Keratinocyte (primary cell): ENCODE results near the gene MGP. TPM values are rescaled to one million over a fixed set of nuclear protein-coding genes. Genes with fewer than 3 reads are reported as not detected.

Experiments
- DNase-seq: peaks from one replicate; pipeline ENCODE4 v3.0.0-alpha.2; 2011; ENCODE audit warnings: low read depth, missing footprints, low spot score
- FAIRE-seq: peaks from 2 replicates; lab custom pipeline; 2011; peaks lifted over from hg19 to GRCh38; lab: Jason Lieb, UNC
- H2AFZ ChIP-seq: 2 replicates; pipeline ENCODE4 v1.6.0; 2012; ENCODE audit warnings: low read length, control low read depth, inconsistent platforms; ENCODE audit not compliant: control insufficient read depth
- H3K27ac ChIP-seq: 2 replicates; pipeline ENCODE4 v1.5.1; 2011; ENCODE audit warnings: low read length; ENCODE audit not compliant: control insufficient read depth, insufficient read depth
- H3K27me3 ChIP-seq: 3 replicates; pipeline ENCODE4 v1.6.0; 2011; ENCODE audit warnings: low read length; ENCODE audit not compliant: control insufficient read depth, insufficient read depth; ENCODE audit errors: extremely low read depth
- H3K36me3 ChIP-seq, 2 experiments: 2 replicates in 1 of 2; 3 replicates in 1 of 2; pipeline ENCODE4 v1.5.1; 2011; ENCODE audit warnings: low read length in 2 of 2, mild to moderate bottlenecking in 1 of 2; ENCODE audit not compliant: control insufficient read depth in 2 of 2, insufficient read depth in 2 of 2; ENCODE audit errors: extremely low read depth in 1 of 2
- H3K4me1 ChIP-seq: 3 replicates; pipeline ENCODE4 v1.5.1; 2011; ENCODE audit warnings: low read length; ENCODE audit not compliant: control insufficient read depth, insufficient read depth; ENCODE audit errors: extremely low read depth
- H3K4me2 ChIP-seq: 3 replicates; pipeline ENCODE4 v1.6.0; 2011; ENCODE audit warnings: low read depth, low read length; ENCODE audit not compliant: control insufficient read depth, insufficient read depth; ENCODE audit errors: extremely low read depth
- H3K4me3 ChIP-seq, 3 experiments: fragments of 200-600 bp in 1 of 3; sonication (generic) in 1 of 3; 2 replicates in 2 of 3; 3 replicates in 1 of 3; pipeline ENCODE4 v1.5.1; 2011 to 2016; ENCODE audit warnings: low read length in 3 of 3, mild to moderate bottlenecking in 3 of 3, control low read depth in 2 of 3, inconsistent platforms in 1 of 3, low read depth in 1 of 3, mixed read lengths in 1 of 3, mixed run types in 1 of 3, moderate library complexity in 1 of 3; ENCODE audit not compliant: control insufficient read depth in 2 of 3, insufficient read depth in 2 of 3; ENCODE audit errors: extremely low read depth in 1 of 3
- H3K79me2 ChIP-seq: 2 replicates; pipeline ENCODE4 v1.6.0; 2012; ENCODE audit warnings: low read length; ENCODE audit not compliant: control insufficient read depth, insufficient read depth
- H3K9ac ChIP-seq: 3 replicates; pipeline ENCODE4 v1.6.0; 2011; ENCODE audit warnings: low read length; ENCODE audit not compliant: control insufficient read depth, insufficient read depth; ENCODE audit errors: extremely low read depth
- H3K9me1 ChIP-seq: 3 replicates; pipeline ENCODE4 v1.6.0; 2011; ENCODE audit warnings: low read length; ENCODE audit not compliant: control insufficient read depth, insufficient read depth; ENCODE audit errors: extremely low read depth
- H3K9me3 ChIP-seq: 2 replicates; pipeline ENCODE4 v1.5.1; 2012; ENCODE audit warnings: low read depth, low read length; ENCODE audit not compliant: control insufficient read depth
- H4K20me1 ChIP-seq: 3 replicates; pipeline ENCODE4 v1.6.0; 2011; ENCODE audit warnings: low read length; ENCODE audit not compliant: control insufficient read depth, insufficient read depth; ENCODE audit errors: extremely low read depth
- CTCF ChIP-seq, 3 experiments: IDR thresholded peaks in 1 of 3; conservative IDR thresholded peaks in 1 of 3; optimal IDR thresholded peaks in 1 of 3; 2 replicates in 2 of 3; 3 replicates in 1 of 3; pipeline versions ENCODE3 to v1.5.1; 2011; ENCODE audit warnings: low read length in 3 of 3, mild to moderate bottlenecking in 3 of 3, moderate library complexity in 2 of 3, control low read depth in 1 of 3, inconsistent platforms in 1 of 3; ENCODE audit not compliant: insufficient read depth in 2 of 3; ENCODE audit errors: extremely low read depth in 1 of 3
- EZH2 ChIP-seq: IDR thresholded peaks from one replicate; pipeline ENCODE4 v1.6.1; 2012; ENCODE audit warnings: inconsistent platforms, mild to moderate bottlenecking, low read length, moderate library complexity
- dilution Hi-C: fragments of 300-500 bp; cut with MboI; formaldehyde crosslinking; loops from one replicate; pipeline ENCODE4 v1.7.0; 2020; ENCODE audit warnings: low sequenced_read_pairs; ENCODE audit not compliant: extremely low pct_ligation_motif_present
- polyA plus RNA-seq, 5 experiments: library from polyadenylated mRNA; depleted of rRNA in 3 of 5; stranded (reverse) in 3 of 5; stranded (forward) in 1 of 5; unstranded in 1 of 5; fragments of >200 nt; gene quantifications; 1 replicate in 1 of 5; 2 replicates in 3 of 5; 3 replicates in 1 of 5; pipeline versions ENCODE4 v1.2.1 to v1.2.3, GENCODE V29; 2011 to 2012; ENCODE audit warnings: missing spikeins in 2 of 5, low read depth in 1 of 5, low replicate concordance in 1 of 5

MGP gene
- polyA plus RNA-seq, 1 donor (not counting 4 experiments of a cell fraction or from before 2014, with no cell fraction given), result 0.24 TPM

- dilution Hi-C loops, result no loop called here
- no peak for DNase-seq
- no peak overlapping the region for H3K4me3 ChIP-seq
- H3K4me2 ChIP-seq, result no peak overlapping the region
- no peaks in the 10 kb centered on the region for H4K20me1 ChIP-seq
- no peaks in the 10 kb centered on the region for H3K9me1 ChIP-seq
- H3K27ac ChIP-seq, result no peak overlapping the region
- H3K79me2 ChIP-seq, result no peaks in the 10 kb centered on the region
- no peak overlapping the region for H2AFZ ChIP-seq
- H3K36me3 ChIP-seq, result no peaks in the 10 kb centered on the region
- TF ChIP-seq EZH2 (no peak), CTCF (optimal IDR thresholded peaks at IDR 0.05 in 1 of 3, IDR thresholded peaks at IDR 0.05 in 1 of 3, conservative IDR thresholded peaks at IDR 0.05 in 1 of 3; ENCODE audit: extremely low read depth in 1 of 3, insufficient read depth in 2 of 3, low read length in 3 of 3) (no peak)
- no peak for FAIRE-seq
- H3K27me3 ChIP-seq, result no peaks in the 10 kb centered on the region
- peaks cover 13% of the 10 kb centered on the region for H3K4me1 ChIP-seq
- H3K9me3 ChIP-seq, result no peaks in the 10 kb centered on the region
- H3K9ac ChIP-seq, result no peak overlapping the region
These were observed 45.7 kb upstream of the MGP start for GRCh38 chr12:14931359-14931758.

GRCh38 chr12:14930299-14930698 lies 44.6 kb upstream of the MGP start:
- no peak for FAIRE-seq
- no peak overlapping the region for H3K27ac ChIP-seq
- no peak overlapping the region for H2AFZ ChIP-seq

More at GRCh38 chr12:14930299-14930698, 44.6 kb upstream of the MGP start:
- no peak overlapping the region for H3K4me3 ChIP-seq
- H3K9me3 ChIP-seq, result no peaks in the 10 kb centered on the region
- H3K9me1 ChIP-seq, result no peaks in the 10 kb centered on the region
- dilution Hi-C loops, result no loop called here
- DNase-seq, result no peak
- H3K9ac ChIP-seq, result no peak overlapping the region
- no peak for TF ChIP-seq EZH2
- TF ChIP-seq CTCF (optimal IDR thresholded peaks at IDR 0.05 in 1 of 3, IDR thresholded peaks at IDR 0.05 in 1 of 3, conservative IDR thresholded peaks at IDR 0.05 in 1 of 3; ENCODE audit: extremely low read depth in 1 of 3, insufficient read depth in 2 of 3, low read length in 3 of 3), result no peak
- H3K4me1 ChIP-seq, result peaks cover 13% of the 10 kb centered on the region
- no peaks in the 10 kb centered on the region for H3K27me3 ChIP-seq
- H3K36me3 ChIP-seq, result no peaks in the 10 kb centered on the region
- no peaks in the 10 kb centered on the region for H3K79me2 ChIP-seq
- H4K20me1 ChIP-seq, result no peaks in the 10 kb centered on the region
- H3K4me2 ChIP-seq, result no peak overlapping the region
